ENCODE results near the gene POTEB2. TPM values are rescaled to one million over a fixed set of nuclear protein-coding genes. Genes with fewer than 3 reads are reported as not detected.

POTEB2 gene
- total RNA-seq (ENCODE audit: low replicate concordance), result not detected in 2 replicates

GRCh38 chr15:20866214-20866613 is at the start of gene POTEB2:
Gene POTEB2, minus strand, starts transcription at chr15:20866314. Its CDS starts 33 bp downstream, at chr15:20866281.

Measured in smooth muscle cell of the coronary artery (primary cell).